K562 (cell line): ENCODE measurements around the gene CABP4. TPM values are rescaled to one million over a fixed set of nuclear protein-coding genes. Genes with fewer than 3 reads are reported as not detected.

ENCODE experiments used
- BMI1 ChIP-seq: fragments of 150-350 bp; IDR thresholded peaks from 2 replicates; pipeline ENCODE4 v1.6.1; 2014; ENCODE audit warnings: low read length
- CEBPG ChIP-seq, 3 experiments: fragments of 200-800 bp in 1 of 3; sonication (Bioruptor generic) in 1 of 3; sonication (generic) in 1 of 3; formaldehyde crosslinking in 1 of 3; IDR thresholded peaks in 2 of 3; conservative IDR thresholded peaks in 1 of 3; 2 replicates each; pipeline versions ENCODE4 v1.6.1 to v1.8.0; 2016 to 2022; ENCODE audit warnings: missing compliant biosample characterization in 2 of 3, missing genetic modification characterization in 2 of 3, mild to moderate bottlenecking in 1 of 3, missing genetic modification reagents in 1 of 3
- GTF2E2 ChIP-seq: fragments of 200-800 bp; sonication (Bioruptor generic); IDR thresholded peaks from 2 replicates; pipeline ENCODE4 v1.6.1; 2016; ENCODE audit warnings: missing genetic modification characterization, missing compliant biosample characterization
- HDAC3 ChIP-seq: fragments of 450-650 bp; IDR thresholded peaks from 2 replicates; pipeline ENCODE4 v1.6.1; 2018; ENCODE audit warnings: borderline replicate concordance, mild to moderate bottlenecking, moderate library complexity; ENCODE audit not compliant: partially characterized antibody
- HNRNPUL1 ChIP-seq: fragments of 200-400 bp; formaldehyde crosslinking; IDR thresholded peaks from 2 replicates; pipeline ENCODE4 v1.6.1; 2017; ENCODE audit warnings: low read length
- JUNB ChIP-seq: fragments of 450-650 bp; formaldehyde crosslinking; conservative IDR thresholded peaks from 2 replicates; pipeline ENCODE4 v1.4.0; 2020; ENCODE audit warnings: mild to moderate bottlenecking
- LARP7 ChIP-seq: fragments of 450-650 bp; IDR thresholded peaks from 2 replicates; pipeline ENCODE4 v1.6.1; 2016
- MYBL2 ChIP-seq, 2 experiments: fragments of 450-650 bp in 1 of 2; sonication (generic) in 1 of 2; formaldehyde crosslinking in 1 of 2; IDR thresholded peaks; 2 replicates each; pipeline versions ENCODE4 v1.6.1 to v1.8.1; 2017 to 2022; ENCODE audit warnings: borderline replicate concordance in 1 of 2, inconsistent platforms in 1 of 2, low read depth in 1 of 2, mild to moderate bottlenecking in 1 of 2, missing genetic modification reagents in 1 of 2, moderate library complexity in 1 of 2
- PHB ChIP-seq: fragments of 250-450 bp; sonication (Bioruptor Pico); IDR thresholded peaks from 2 replicates; pipeline ENCODE4 v1.5.0; 2021
- POLR2G ChIP-seq: fragments of 200-400 bp; formaldehyde crosslinking; IDR thresholded peaks from 2 replicates; pipeline ENCODE4 v1.6.1; 2017; ENCODE audit warnings: low read depth, mild to moderate bottlenecking, antibody characterized with exemption, low read length, moderate library complexity
- RAD51 ChIP-seq: fragments of 450-650 bp; IDR thresholded peaks from 2 replicates; pipeline ENCODE4 v1.7.1; 2016; ENCODE audit warnings: low read depth, mild to moderate bottlenecking, borderline replicate concordance
- RB1 ChIP-seq: fragments of 450-650 bp; IDR thresholded peaks from 2 replicates; pipeline ENCODE4 v1.6.1; 2017; ENCODE audit warnings: low read depth, mild to moderate bottlenecking
- RNF219 ChIP-seq: fragments of 250-450 bp; sonication (Bioruptor Pico); IDR thresholded peaks from 2 replicates; pipeline ENCODE4 v1.5.0; 2022; ENCODE audit warnings: mild to moderate bottlenecking
- SNRNP70 ChIP-seq: fragments of 200-400 bp; formaldehyde crosslinking; optimal IDR thresholded peaks from 2 replicates; pipeline ENCODE3; 2017; ENCODE audit warnings: low read depth, low read length
- SRF ChIP-seq, 2 experiments: fragments of 250-450, 450-650 bp in 1 of 2; sonication (Bioruptor Pico) in 1 of 2; sonication (generic) in 1 of 2; formaldehyde crosslinking; IDR thresholded peaks; 2 replicates each; pipeline versions ENCODE4 v1.5.0 to v1.5.1; 2020 to 2022; ENCODE audit warnings: mild to moderate bottlenecking in 1 of 2, missing genetic modification reagents in 1 of 2
- SRSF7 ChIP-seq: fragments of 200-400 bp; formaldehyde crosslinking; optimal IDR thresholded peaks from 2 replicates; pipeline ENCODE3; 2017; ENCODE audit warnings: mild to moderate bottlenecking, low read depth, low read length
- TEAD1 ChIP-seq, 2 experiments: fragments of 450-650 bp in 1 of 2; sonication (generic) in 1 of 2; formaldehyde crosslinking; IDR thresholded peaks; 2 replicates each; pipeline versions ENCODE4 v1.4.0 to v1.8.0; 2020 to 2022; ENCODE audit warnings: mild to moderate bottlenecking in 2 of 2, missing genetic modification reagents in 1 of 2
- TRIM24 ChIP-seq, 2 experiments: fragments of 450-650 bp; IDR thresholded peaks; 2 replicates each; pipeline ENCODE4 v1.6.1; 2016
- WHSC1 ChIP-seq: IDR thresholded peaks from one replicate; pipeline ENCODE4 v1.6.1; 2012; ENCODE audit warnings: low read length, control low read depth, inconsistent platforms
- ZFP30 ChIP-seq: fragments of 250-450 bp; sonication (Bioruptor Pico); IDR thresholded peaks from 2 replicates; pipeline ENCODE4 v1.8.0; 2022; ENCODE audit warnings: moderate library complexity, mild to moderate bottlenecking, inconsistent platforms, borderline replicate concordance
- ZNF274 ChIP-seq: IDR thresholded peaks from 2 replicates; pipeline ENCODE4 v1.6.1; 2011; ENCODE audit warnings: low read depth, mild to moderate bottlenecking, low read length, moderate library complexity, borderline replicate concordance
- ZNF668 ChIP-seq: fragments of 250-450 bp; sonication (Bioruptor Pico); IDR thresholded peaks from 2 replicates; pipeline ENCODE4 v1.8.0; 2022; ENCODE audit warnings: mild to moderate bottlenecking, inconsistent platforms
- polyA plus RNA-seq, 8 experiments: library from polyadenylated mRNA; depleted of rRNA in 4 of 8; stranded (reverse) in 5 of 8; unstranded in 3 of 8; fragments of >200 nt; fragmentation: Nextera tagmentation in 2 of 8; fragmentation: Illumina TruSeq in 1 of 8; extraction: Ambion mirVana in 2 of 8; extraction: Trizol in 1 of 8; gene quantifications; 2 replicates each; pipeline versions ENCODE4 v1.2.1 to v1.2.3, GENCODE V29; 2011 to 2014; ENCODE audit warnings: inconsistent platforms in 1 of 8, missing spikeins in 1 of 8
- total RNA-seq, 7 experiments: library from RNA; depleted of rRNA in 6 of 7; stranded (reverse); fragments of >200 nt in 6 of 7; fragmentation: Illumina TruSeq in 2 of 7; extraction: Trizol in 2 of 7; gene quantifications; 2 replicates each; pipeline versions ENCODE4 v1.2.1 to v1.2.3, GENCODE V29; 2011 to 2021; ENCODE audit warnings: low replicate concordance in 1 of 7
- TF ChIP-seq, protein P1 (sequence below): sonication (generic); formaldehyde crosslinking; IDR thresholded peaks from 2 replicates; pipeline ENCODE4 v1.8.0; 2022; ENCODE audit warnings: missing genetic modification reagents, mild to moderate bottlenecking, moderate library complexity, borderline replicate concordance
- TF ChIP-seq, protein P2 (sequence below), 3 experiments: IDR thresholded peaks in 2 of 3; conservative IDR thresholded peaks in 1 of 3; 2 replicates each; pipeline ENCODE4 v1.5.1; 2011 to 2012; ENCODE audit warnings: low read length in 3 of 3, mild to moderate bottlenecking in 3 of 3, control low read depth in 2 of 3, improper control_type of control experiment in 1 of 3, inconsistent platforms in 1 of 3, low read depth in 1 of 3, mixed read lengths in 1 of 3, moderate library complexity in 1 of 3; ENCODE audit not compliant: insufficient read depth in 2 of 3

Gene CABP4
- total and polyA plus RNA-seq, 9 of the 15 experiments (the other 6 are each of a cell fraction or from before 2014, with no cell fraction given) = 0.11 TPM; not detected in 8

DNA sequence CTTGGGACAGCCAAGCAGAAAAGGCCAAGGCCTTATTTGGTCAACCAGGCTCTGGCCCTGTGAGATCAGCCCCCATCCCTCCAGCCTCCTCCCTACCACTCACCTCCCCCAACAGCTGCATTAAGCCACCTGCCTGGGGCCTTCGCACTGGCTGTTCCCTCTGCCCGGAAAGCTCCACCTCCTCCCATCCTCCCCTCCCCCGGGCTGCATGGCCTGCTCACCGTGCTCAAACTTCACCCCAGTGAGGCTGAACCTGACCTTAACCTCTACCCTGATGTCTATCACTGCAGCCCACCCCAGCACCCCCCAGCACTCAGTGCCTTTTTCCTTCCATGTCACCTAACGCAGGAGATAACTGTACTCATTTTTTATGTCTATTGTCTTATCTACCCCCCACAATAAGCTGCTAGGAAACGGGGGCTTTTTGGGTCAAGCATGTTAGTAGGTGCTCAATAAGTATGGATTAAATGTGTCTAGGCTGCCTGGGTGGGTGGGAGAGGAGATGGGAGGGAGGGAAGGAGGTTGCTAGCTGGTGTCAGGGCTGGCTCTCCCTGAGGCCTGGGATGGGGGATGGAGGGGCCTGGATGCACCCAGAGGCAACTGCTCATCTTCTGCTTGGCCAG, 18.6 kb upstream of the CABP4 start (continued):
- TF ChIP-seq RNF219 (CRISPR knock-in tag) = no peak
- no peak for TF ChIP-seq HDAC3
- TF ChIP-seq ZFP30 (CRISPR knock-in tag) = no peak
- TF ChIP-seq SRF (CRISPR knock-in tag; IDR thresholded peaks at IDR 0.05) = peak; percentile 27 to 90; a peak in 2 of 4 replicates
- no peak for TF ChIP-seq TEAD1 (CRISPR knock-in tag; IDR thresholded peaks at IDR 0.05)
- TF ChIP-seq TRIM24 (IDR thresholded peaks at IDR 0.05) = peak; percentile 53 to 66; a peak in 3 of 4 replicates
- TF ChIP-seq JUNB (CRISPR knock-in tag) = no peak
- no peak for TF ChIP-seq GTF2E2 (tag)
- TF ChIP-seq PHB (CRISPR knock-in tag) = no peak
- TF ChIP-seq, protein P1, sequence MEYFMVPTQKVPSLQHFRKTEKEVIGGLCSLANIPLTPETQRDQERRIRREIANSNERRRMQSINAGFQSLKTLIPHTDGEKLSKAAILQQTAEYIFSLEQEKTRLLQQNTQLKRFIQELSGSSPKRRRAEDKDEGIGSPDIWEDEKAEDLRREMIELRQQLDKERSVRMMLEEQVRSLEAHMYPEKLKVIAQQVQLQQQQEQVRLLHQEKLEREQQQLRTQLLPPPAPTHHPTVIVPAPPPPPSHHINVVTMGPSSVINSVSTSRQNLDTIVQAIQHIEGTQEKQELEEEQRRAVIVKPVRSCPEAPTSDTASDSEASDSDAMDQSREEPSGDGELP = peak; percentile 92
- TF ChIP-seq SNRNP70 = no peak
- no peak for TF ChIP-seq POLR2G
- no peak for TF ChIP-seq BMI1
- TF ChIP-seq WHSC1 = no peak
- TF ChIP-seq MYBL2 (IDR thresholded peaks at IDR 0.05; ENCODE audit: low read depth) = no peak
- no peak for TF ChIP-seq MYBL2 (CRISPR knock-in tag; IDR thresholded peaks at IDR 0.05; ENCODE audit: borderline replicate concordance)
- TF ChIP-seq ZNF274 = no peak
- TF ChIP-seq RAD51 = no peak
- TF ChIP-seq, protein P2, sequence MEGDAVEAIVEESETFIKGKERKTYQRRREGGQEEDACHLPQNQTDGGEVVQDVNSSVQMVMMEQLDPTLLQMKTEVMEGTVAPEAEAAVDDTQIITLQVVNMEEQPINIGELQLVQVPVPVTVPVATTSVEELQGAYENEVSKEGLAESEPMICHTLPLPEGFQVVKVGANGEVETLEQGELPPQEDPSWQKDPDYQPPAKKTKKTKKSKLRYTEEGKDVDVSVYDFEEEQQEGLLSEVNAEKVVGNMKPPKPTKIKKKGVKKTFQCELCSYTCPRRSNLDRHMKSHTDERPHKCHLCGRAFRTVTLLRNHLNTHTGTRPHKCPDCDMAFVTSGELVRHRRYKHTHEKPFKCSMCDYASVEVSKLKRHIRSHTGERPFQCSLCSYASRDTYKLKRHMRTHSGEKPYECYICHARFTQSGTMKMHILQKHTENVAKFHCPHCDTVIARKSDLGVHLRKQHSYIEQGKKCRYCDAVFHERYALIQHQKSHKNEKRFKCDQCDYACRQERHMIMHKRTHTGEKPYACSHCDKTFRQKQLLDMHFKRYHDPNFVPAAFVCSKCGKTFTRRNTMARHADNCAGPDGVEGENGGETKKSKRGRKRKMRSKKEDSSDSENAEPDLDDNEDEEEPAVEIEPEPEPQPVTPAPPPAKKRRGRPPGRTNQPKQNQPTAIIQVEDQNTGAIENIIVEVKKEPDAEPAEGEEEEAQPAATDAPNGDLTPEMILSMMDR (IDR thresholded peaks at IDR 0.05 in 2 of 3, conservative IDR thresholded peaks at IDR 0.05 in 1 of 3; ENCODE audit: insufficient read depth in 2 of 3, low read depth in 1 of 3, low read length in 3 of 3) = no peak
- TF ChIP-seq RB1 = no peak
- TF ChIP-seq ZNF668 (CRISPR knock-in tag) = no peak
- TF ChIP-seq CEBPG (CRISPR knock-in tag; IDR thresholded peaks at IDR 0.05) = no peak
- TF ChIP-seq CEBPG (tag; conservative IDR thresholded peaks at IDR 0.05 in 1 of 2, IDR thresholded peaks at IDR 0.05 in 1 of 2) = no peak
- 0 out of 2 replicates have a peak, but pooled peaks have one; percentile 19 for TF ChIP-seq LARP7
- TF ChIP-seq HNRNPUL1 = no peak
- TF ChIP-seq SRSF7 = no peak
